WTC11 (cell line): ENCODE results near the gene CCK. TPM values are rescaled to one million over a fixed set of nuclear protein-coding genes. Genes with fewer than 3 reads are reported as not detected.

Experiments
- ATAC-seq: fragments of 200-7000 bp; cut with Tn5 transposase; 2 replicates; pipeline ENCODE4 v1.10.0; 2021; ENCODE audit warnings: mild to moderate bottlenecking, moderate library complexity
- CTCF ChIA-PET: fragments of 300-600 bp; sonication (Branson Sonifier 250); formaldehyde crosslinking; loops from one replicate; lab custom pipeline; 2021; ENCODE audit warnings: antibody characterized with exemption; lab: Charles Lee
- POLR2A ChIA-PET: fragments of 350-600 bp; sonication (Branson Sonifier 250); formaldehyde crosslinking; loops from one replicate; lab custom pipeline; 2021; ENCODE audit warnings: antibody characterized with exemption; lab: Charles Lee
- DNase-seq: peaks from one replicate; pipeline ENCODE4 v3.0.0; 2021; ENCODE audit warnings: low spot score
- H3K27ac Mint-ChIP-seq: 2 replicates; pipeline ENCODE4 v1.8.0; 2021; ENCODE audit warnings: mixed read lengths
- H3K27me3 Mint-ChIP-seq: 2 replicates; pipeline ENCODE4 v1.8.0; 2021; ENCODE audit warnings: low read depth, mild to moderate bottlenecking, moderate library complexity, mixed read lengths
- H3K36me3 Mint-ChIP-seq: 2 replicates; pipeline ENCODE4 v1.8.0; 2021; ENCODE audit warnings: mixed read lengths
- H3K4me1 Mint-ChIP-seq: 2 replicates; pipeline ENCODE4 v1.8.0; 2022; ENCODE audit warnings: mixed read lengths
- H3K4me3 Mint-ChIP-seq: 2 replicates; pipeline ENCODE4 v1.8.0; 2021; ENCODE audit warnings: mild to moderate bottlenecking, moderate library complexity, mixed read lengths
- H3K9me3 Mint-ChIP-seq: 2 replicates; pipeline ENCODE4 v1.8.0; 2021; ENCODE audit warnings: mixed read lengths
- ATF2 ChIP-seq: sonication (generic); formaldehyde crosslinking; IDR thresholded peaks from 2 replicates; pipeline ENCODE4 v1.8.1; 2022; ENCODE audit warnings: low read depth, missing genetic modification reagents, borderline replicate concordance
- ATF3 ChIP-seq: sonication (generic); formaldehyde crosslinking; conservative IDR thresholded peaks from 2 replicates; pipeline ENCODE4 v1.8.1; 2022; ENCODE audit warnings: mild to moderate bottlenecking, missing genetic modification reagents
- CTCF ChIP-seq: fragments of 200-600 bp; IDR thresholded peaks from 2 replicates; pipeline ENCODE4 v1.8.0; 2022; ENCODE audit warnings: antibody characterized with exemption
- E2F1 ChIP-seq: sonication (generic); formaldehyde crosslinking; IDR thresholded peaks from 2 replicates; pipeline ENCODE4 v1.8.0; 2022; ENCODE audit warnings: mild to moderate bottlenecking, missing genetic modification reagents
- E2F5 ChIP-seq: sonication (generic); formaldehyde crosslinking; IDR thresholded peaks from 2 replicates; pipeline ENCODE4 v1.8.1; 2022; ENCODE audit warnings: mild to moderate bottlenecking, moderate library complexity, missing genetic modification reagents
- EMX1 ChIP-seq: fragments of 250-450 bp; sonication (Bioruptor Pico); IDR thresholded peaks from 2 replicates; pipeline ENCODE4 v1.8.0; 2021; ENCODE audit warnings: mild to moderate bottlenecking
- ESRRA ChIP-seq: sonication (generic); formaldehyde crosslinking; IDR thresholded peaks from 2 replicates; pipeline ENCODE4 v1.8.1; 2022; ENCODE audit warnings: mild to moderate bottlenecking, missing genetic modification reagents, borderline replicate concordance
- FOXJ3 ChIP-seq: sonication (generic); formaldehyde crosslinking; IDR thresholded peaks from 2 replicates; pipeline ENCODE4 v1.9.0; 2021; ENCODE audit warnings: missing genetic modification reagents, mild to moderate bottlenecking, borderline replicate concordance
- FOXK1 ChIP-seq: sonication (generic); formaldehyde crosslinking; IDR thresholded peaks from 2 replicates; pipeline ENCODE4 v1.8.0; 2022; ENCODE audit warnings: mild to moderate bottlenecking, moderate library complexity, missing genetic modification reagents
- FOXP1 ChIP-seq: sonication (generic); formaldehyde crosslinking; IDR thresholded peaks from 2 replicates; pipeline ENCODE4 v1.8.0; 2022; ENCODE audit warnings: missing genetic modification reagents, mild to moderate bottlenecking, moderate library complexity, borderline replicate concordance
- GRHL2 ChIP-seq: fragments of 250-450 bp; sonication (Bioruptor Pico); IDR thresholded peaks from 2 replicates; pipeline ENCODE4 v1.8.0; 2022; ENCODE audit warnings: mild to moderate bottlenecking, moderate library complexity; ENCODE audit not compliant: insufficient replicate concordance, severe bottlenecking
- HMGA2 ChIP-seq: fragments of 250-450 bp; sonication (Bioruptor Pico); IDR thresholded peaks from 2 replicates; pipeline ENCODE4 v1.4.0; 2021; ENCODE audit warnings: mild to moderate bottlenecking, moderate library complexity
- MXD4 ChIP-seq: fragments of 250-450 bp; sonication (Bioruptor Pico); IDR thresholded peaks from 2 replicates; pipeline ENCODE4 v1.8.0; 2021; ENCODE audit warnings: mild to moderate bottlenecking, moderate library complexity, borderline replicate concordance
- NFYB ChIP-seq: sonication (generic); formaldehyde crosslinking; conservative IDR thresholded peaks from 2 replicates; pipeline ENCODE4 v1.8.0; 2022; ENCODE audit warnings: low read depth, missing genetic modification reagents
- NR2C2 ChIP-seq: sonication (generic); formaldehyde crosslinking; IDR thresholded peaks from 2 replicates; pipeline ENCODE4 v1.8.0; 2022; ENCODE audit warnings: mild to moderate bottlenecking, missing genetic modification reagents
- PREB ChIP-seq: sonication (generic); formaldehyde crosslinking; IDR thresholded peaks from 2 replicates; pipeline ENCODE4 v1.8.1; 2022; ENCODE audit warnings: mild to moderate bottlenecking, missing genetic modification reagents, moderate library complexity, borderline replicate concordance
- SMAD3 ChIP-seq: sonication (generic); formaldehyde crosslinking; IDR thresholded peaks from 2 replicates; pipeline ENCODE4 v1.8.0; 2022; ENCODE audit warnings: missing genetic modification reagents, mild to moderate bottlenecking, borderline replicate concordance
- SP1 ChIP-seq: sonication (generic); formaldehyde crosslinking; conservative IDR thresholded peaks from 2 replicates; pipeline ENCODE4 v1.8.1; 2022; ENCODE audit warnings: missing genetic modification reagents
- TEAD1 ChIP-seq: sonication (generic); formaldehyde crosslinking; IDR thresholded peaks from 2 replicates; pipeline ENCODE4 v1.8.0; 2022; ENCODE audit warnings: mild to moderate bottlenecking, missing genetic modification reagents
- TEAD4 ChIP-seq: sonication (generic); formaldehyde crosslinking; IDR thresholded peaks from 2 replicates; pipeline ENCODE4 v1.8.0; 2022; ENCODE audit warnings: mild to moderate bottlenecking, missing genetic modification reagents
- TP53 ChIP-seq: sonication (generic); formaldehyde crosslinking; IDR thresholded peaks from 2 replicates; pipeline ENCODE4 v1.8.1; 2023; ENCODE audit warnings: mild to moderate bottlenecking, missing genetic modification reagents
- ZMAT4 ChIP-seq: fragments of 250-450 bp; sonication (Bioruptor Pico); IDR thresholded peaks from 2 replicates; pipeline ENCODE4 v1.9.0; 2021; ENCODE audit warnings: mild to moderate bottlenecking
- ZNF219 ChIP-seq: sonication (generic); formaldehyde crosslinking; IDR thresholded peaks from 2 replicates; pipeline ENCODE4 v1.8.0; 2023; ENCODE audit warnings: missing genetic modification reagents, mild to moderate bottlenecking, borderline replicate concordance
- ZNF232 ChIP-seq: sonication (generic); formaldehyde crosslinking; IDR thresholded peaks from 2 replicates; pipeline ENCODE4 v1.8.0; 2022; ENCODE audit warnings: mild to moderate bottlenecking, missing genetic modification reagents
- ZNF263 ChIP-seq: sonication (generic); formaldehyde crosslinking; IDR thresholded peaks from 2 replicates; pipeline ENCODE4 v1.8.1; 2022; ENCODE audit warnings: low read depth, mild to moderate bottlenecking, moderate library complexity, missing genetic modification reagents
- ZNF317 ChIP-seq: sonication (generic); formaldehyde crosslinking; IDR thresholded peaks from 2 replicates; pipeline ENCODE4 v1.8.1; 2023; ENCODE audit warnings: low read depth, mild to moderate bottlenecking, moderate library complexity, missing genetic modification reagents, borderline replicate concordance
- ZNF396 ChIP-seq: fragments of 250-450 bp; sonication (Bioruptor Pico); IDR thresholded peaks from 2 replicates; pipeline ENCODE4 v1.8.0; 2021; ENCODE audit warnings: mild to moderate bottlenecking, moderate library complexity, borderline replicate concordance
- ZSCAN18 ChIP-seq: fragments of 250-450 bp; sonication (Bioruptor Pico); IDR thresholded peaks from 2 replicates; pipeline ENCODE4 v2.1.2; 2022; ENCODE audit warnings: mild to moderate bottlenecking, moderate library complexity
- total RNA-seq: library from RNA; stranded (reverse); gene quantifications from 3 replicates; pipeline ENCODE4 v1.2.3, GENCODE V29; 2021

Gene CCK
- total RNA-seq, 1 experiment from 2014 or later: 0.50 TPM

- Mint-ChIP-seq H3K9me3 (peaks cover 50% of the 10 kb centered on the region), H3K27ac (no peak overlapping the region), H3K36me3 (peaks cover 18% of the 10 kb centered on the region), H3K4me1 (no peaks in the 10 kb centered on the region), H3K27me3 (peaks cover 36% of the 10 kb centered on the region), H3K4me3 (no peak overlapping the region)
- ATAC-seq (no peak), DNase-seq (no peak)
- POLR2A ChIA-PET: no interaction called here
- CTCF ChIA-PET: no interaction called here
- TF ChIP-seq HMGA2 (no peak), TP53 (no peak), NFYB (no peak), ESRRA (CRISPR knock-in tag) (no peak), E2F1 (no peak), ZNF232 (CRISPR knock-in tag) (no peak), ATF3 (CRISPR knock-in tag) (no peak), CTCF (no peak), NR2C2 (no peak), ZSCAN18 (CRISPR knock-in tag) (no peak), GRHL2 (no peak), E2F5 (no peak), TEAD4 (CRISPR knock-in tag) (no peak), ZNF396 (CRISPR knock-in tag) (no peak), FOXK1 (CRISPR knock-in tag) (no peak), EMX1 (no peak), ATF2 (no peak), MXD4 (CRISPR knock-in tag) (no peak), SP1 (CRISPR knock-in tag) (no peak)
Measured at GRCh38 chr3:42275217-42275616, 9.2 kb upstream of the CCK start.

GRCh38 chr3:42274266-42274665, 8.3 kb upstream of the CCK start:
- CTCF ChIA-PET: no interaction called here
- H3K27me3 Mint-ChIP-seq: peaks cover 36% of the 10 kb centered on the region
- TF ChIP-seq PREB (CRISPR knock-in tag) (no peak), ZNF232 (CRISPR knock-in tag) (no peak), ZNF317 (CRISPR knock-in tag) (no peak), TEAD1 (CRISPR knock-in tag) (no peak), ZNF263 (CRISPR knock-in tag) (no peak), FOXP1 (CRISPR knock-in tag) (no peak), FOXJ3 (CRISPR knock-in tag) (no peak), GRHL2 (no peak), ZNF219 (CRISPR knock-in tag) (no peak), SMAD3 (CRISPR knock-in tag) (no peak), E2F5 (no peak), ZMAT4 (no peak)
- DNase-seq (no peak), ATAC-seq (no peak)
- H3K4me1 Mint-ChIP-seq: no peaks in the 10 kb centered on the region
- H3K27ac Mint-ChIP-seq: no peak overlapping the region
- POLR2A ChIA-PET: no interaction called here
- no peak overlapping the region for H3K4me3 Mint-ChIP-seq
- H3K9me3 Mint-ChIP-seq: peaks cover 41% of the 10 kb centered on the region
- peaks cover 9% of the 10 kb centered on the region for H3K36me3 Mint-ChIP-seq
